Hematopoietic multipotent progenitor cell treated with erythropoietin and hydrocortisone succinate and interleukin-3 and kit ligand, for 17 days (in vitro differentiated cells): Measurements from ENCODE around the gene GDA.
"Not testable (repeated sequence)": the region's sequence is repeated elsewhere in the genome, so short reads cannot be mapped to it uniquely, and the experiment has no call there.

Source experiments
- DNase-seq: peaks from one replicate; pipeline ENCODE4 v3.0.0-alpha.2; 2015; ENCODE audit warnings: low spot score

GDA gene

DNA sequence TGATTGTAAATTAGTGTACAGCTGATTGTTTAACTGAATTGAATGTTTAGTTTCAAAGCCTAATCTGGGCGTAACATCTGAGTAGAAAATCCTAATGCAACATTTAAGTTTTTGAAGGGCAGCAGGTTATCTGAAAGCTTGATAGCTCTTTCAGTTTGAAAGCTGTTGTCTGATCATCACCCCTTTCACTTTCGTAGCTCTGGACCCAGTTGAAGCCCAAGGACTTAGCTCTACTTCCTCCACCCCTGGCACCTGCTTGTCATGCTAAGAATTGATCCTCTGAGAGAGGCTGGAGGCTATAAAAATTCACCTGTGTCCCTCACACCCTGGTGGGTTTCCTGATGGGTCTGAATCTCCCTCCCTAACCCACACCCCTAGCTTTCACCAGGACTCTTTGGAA lies 129.7 kb downstream of the GDA start:
- DNase-seq = no peak

DNA sequence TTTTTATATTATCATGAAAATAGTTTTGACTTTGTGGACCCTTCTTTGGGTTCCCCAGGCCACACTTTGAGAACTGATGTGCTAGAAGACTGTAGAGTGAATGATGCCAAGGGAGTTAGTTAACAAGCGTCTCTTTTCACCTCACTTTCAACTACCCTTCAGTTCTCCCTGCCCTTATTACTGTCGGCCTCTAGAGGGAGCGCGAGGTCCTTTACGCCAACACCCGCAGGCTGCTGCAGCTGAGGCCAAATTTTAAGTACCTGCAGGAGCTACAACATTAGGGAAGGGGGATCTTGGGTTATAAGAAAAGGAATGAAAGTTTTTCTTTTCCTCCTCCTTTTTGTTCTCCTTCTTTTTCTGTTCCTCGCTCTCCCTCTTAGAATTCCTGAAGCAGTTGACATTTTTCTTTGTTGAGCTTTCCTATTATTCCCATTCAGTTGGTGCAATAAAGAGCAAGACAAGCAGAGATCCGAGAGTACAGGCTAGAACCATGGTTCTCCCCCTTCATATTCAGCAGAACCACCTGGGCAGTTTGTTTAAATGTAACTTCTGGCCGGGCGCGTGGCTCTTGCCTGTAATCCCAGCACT lies 131.8 kb downstream of the GDA start:
- DNase-seq = peak; percentile 74

DNA sequence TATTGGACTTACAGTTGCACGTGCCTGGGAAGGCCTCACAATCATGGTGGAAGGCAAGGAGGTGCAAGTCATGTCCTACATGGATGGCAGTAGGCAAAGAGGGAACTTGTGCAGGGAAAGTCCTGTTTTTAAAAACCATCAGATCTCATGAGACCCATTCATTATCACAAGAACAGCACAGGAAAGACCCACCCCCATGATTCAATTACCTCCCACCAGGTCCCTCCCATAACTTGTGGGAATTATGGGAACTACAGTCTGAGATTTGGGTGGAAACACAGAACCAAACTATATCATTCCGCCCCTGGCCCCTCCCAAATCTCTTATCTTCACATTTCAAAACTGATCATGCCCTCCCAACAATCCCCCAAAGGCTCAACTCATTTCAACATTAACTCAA lies 140.2 kb downstream of the GDA start:
- DNase-seq = no peak

DNA sequence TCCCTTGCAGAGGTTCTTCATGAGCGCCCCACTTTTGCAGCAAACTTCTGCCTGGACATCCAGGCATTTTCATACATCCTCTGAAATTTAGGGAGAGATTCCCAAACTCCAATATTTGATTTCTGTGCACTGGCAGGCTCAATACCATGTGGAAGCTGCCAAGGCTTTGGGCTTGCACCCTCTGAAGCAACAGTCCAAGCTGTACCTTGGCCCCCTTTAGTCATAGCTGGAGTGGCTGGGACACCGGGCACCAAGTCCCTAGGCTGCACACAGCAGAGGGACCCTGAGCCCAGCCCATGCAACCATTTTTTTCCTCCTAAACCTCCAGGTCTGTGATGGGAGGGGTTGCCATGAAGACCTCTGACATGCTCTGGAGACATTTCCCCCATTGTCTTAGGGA lies 141.1 kb downstream of the GDA start:
- no peak for DNase-seq

DNA sequence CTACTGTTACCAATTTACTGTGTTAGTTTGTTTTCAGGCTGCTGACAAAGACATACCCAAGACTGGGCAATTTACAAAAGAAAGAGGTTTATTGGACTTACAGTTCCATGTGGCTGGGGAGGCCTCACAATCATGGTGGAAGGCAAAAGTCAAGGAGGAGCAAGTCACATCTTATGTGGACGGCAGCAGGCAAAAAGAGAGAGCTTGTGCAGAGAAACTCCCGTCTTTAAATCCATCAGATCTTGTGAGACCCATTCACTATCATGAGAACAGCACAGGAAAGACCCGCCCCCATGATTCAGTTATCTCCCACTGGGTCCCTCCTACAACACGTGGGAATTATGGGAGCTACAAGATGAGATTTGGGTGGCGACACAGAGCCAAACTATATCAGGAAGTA lies 142.3 kb downstream of the GDA start:
- not testable (repeated sequence) for DNase-seq

DNA sequence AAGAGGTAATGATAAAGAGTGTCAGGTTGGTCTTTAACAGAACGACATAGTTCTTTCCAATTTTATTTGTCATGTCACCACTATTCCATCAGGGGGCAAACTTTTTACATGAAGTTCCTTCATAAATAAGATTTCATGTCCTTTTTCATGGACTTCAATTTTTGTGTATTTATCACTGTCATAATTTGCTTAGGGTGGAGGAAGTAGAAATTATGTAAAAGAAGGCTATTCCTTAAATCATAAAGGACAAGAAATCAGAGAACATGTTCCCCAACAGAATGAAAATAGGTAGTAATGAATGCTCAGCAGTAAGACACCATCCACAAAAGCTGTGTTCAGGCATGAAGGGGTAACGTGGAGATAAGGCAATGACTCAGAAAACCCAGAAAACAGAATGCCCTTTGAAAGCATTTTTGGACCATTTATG lies 143.0 kb downstream of the GDA start:
- peak; percentile 62 for DNase-seq

DNA sequence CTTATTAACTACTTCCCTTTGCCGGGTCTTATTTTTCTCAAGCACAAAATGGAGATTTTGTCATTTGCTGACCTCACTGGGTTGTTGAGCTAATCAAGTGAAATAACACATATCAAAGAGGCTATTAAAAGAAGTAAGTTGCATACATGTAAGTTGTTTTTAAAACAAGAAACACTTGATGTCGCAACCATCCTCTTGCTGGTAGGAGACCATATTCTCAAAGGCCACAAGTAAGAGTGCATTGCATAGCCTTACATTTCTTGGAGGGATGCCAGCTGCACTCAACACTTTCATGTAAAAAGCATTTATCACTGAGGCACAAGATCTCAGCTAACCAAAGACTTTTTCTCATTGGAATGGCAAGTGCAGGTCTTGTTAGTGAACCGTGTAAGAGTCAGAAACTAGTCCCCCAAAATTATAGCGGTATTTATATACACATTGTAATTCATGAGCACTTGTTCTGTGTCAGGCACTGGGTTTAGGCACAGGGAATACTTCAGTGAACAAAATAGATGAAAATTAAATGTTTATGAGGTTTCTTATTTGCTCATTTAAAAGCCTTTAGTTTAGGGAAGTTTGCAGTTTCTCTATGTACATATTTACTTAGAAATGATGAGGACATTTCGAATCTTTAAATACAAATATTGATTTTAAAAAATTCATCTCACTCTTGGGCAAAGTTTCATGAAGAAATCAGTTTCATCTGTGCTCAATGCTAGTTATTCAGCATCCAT lies 143.8 kb downstream of the GDA start:
- DNase-seq = peak; percentile 69

DNA sequence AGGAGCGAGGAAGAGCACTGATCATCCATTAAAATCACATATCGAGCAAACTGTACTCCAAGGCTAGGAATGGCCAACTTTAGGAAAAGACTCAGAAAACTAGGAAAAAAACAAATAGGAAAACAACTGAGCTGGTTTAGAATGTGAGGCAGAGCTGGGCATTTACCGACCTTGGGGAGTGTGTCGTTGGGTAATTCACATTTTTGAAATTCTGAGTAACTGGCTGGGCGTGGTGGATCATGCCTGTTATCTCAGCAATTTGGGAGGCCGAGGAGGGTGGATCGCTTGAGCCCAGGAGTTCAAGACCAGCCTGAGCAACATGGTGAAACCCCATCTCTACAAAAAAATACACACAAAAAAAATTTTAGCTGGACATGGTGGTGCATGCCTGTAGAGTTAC lies 145.7 kb downstream of the GDA start:
- peak; percentile 21 for DNase-seq

DNA sequence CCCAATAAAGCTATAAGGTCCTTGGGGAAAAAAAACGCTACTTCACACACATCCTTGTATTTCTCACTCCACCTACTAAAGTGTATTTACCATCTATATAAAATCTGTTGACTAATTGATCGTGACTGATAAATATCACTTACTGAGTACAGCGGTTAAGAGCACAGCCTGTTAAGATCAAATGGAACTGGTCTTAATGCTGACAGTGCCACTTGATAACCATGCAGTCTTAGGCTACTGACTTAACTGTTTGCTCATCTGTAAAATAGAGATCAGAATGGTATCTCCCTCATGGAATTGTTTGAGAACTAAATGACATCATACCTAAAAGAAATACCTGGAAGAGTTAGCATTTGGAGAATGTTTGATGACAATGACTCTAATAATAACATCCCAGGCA lies 148.3 kb downstream of the GDA start:
- DNase-seq = no peak

DNA sequence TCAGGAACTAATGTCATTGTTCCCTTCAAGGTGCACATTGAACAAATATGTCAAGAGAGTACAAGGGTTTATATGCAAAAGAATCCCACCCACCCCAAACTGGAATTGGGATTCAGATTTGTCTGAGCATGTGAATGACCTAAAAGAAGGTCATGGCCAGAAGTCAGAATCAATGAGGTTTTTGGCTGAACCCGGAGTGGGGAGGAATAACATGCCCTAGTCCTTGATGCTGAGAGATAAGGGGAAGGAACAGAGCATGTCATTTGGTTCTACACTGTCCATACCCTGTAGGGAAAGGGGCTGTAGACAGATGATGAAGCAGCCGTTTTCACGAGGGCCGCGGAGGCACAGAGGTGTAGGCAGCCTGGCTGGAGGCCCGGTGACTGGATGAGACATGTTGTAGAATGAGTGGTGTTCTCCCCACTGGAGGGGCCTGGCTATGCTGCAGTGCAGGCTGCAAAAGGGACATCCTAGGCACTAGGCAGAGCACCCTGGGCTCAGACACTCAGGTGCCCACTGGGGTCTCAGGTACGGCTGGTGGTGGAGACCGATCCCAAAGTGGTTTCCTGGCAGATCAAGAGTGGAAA lies 149.9 kb downstream of the GDA start:
- no peak for DNase-seq

DNA sequence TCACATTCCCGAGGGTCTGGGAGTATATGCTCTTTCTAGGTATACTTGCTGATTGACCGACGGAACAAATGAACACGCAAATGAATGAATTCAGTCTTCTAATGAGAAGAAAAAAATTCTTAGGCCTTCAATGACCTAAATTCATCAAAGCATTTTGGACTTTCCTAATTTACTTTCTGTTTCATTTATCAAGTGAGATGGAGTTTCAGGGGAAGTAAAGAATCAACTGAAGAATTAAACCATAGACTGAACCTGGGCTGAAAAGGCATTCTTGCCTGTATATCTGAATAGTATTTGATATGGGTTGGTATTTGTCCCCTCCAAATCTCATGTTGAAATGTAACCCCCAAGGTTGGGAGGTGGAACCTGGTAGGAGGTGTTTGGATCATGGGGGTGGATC lies 151.6 kb downstream of the GDA start:
- DNase-seq = no peak
